Cardiac septum (tissue), 1 donor: ENCODE data around the gene SPEF2. TPM values are rescaled to one million over a fixed set of nuclear protein-coding genes. Genes with fewer than 3 reads are reported as not detected.

ENCODE experiments used
- DNase-seq: peaks from one replicate; pipeline ENCODE4 v3.0.0-alpha.2; 2020; ENCODE audit warnings: low spot score
- intact Hi-C: fragments of 100-400 bp; cut with DNase I; formaldehyde crosslinking; loops from one replicate; pipeline ENCODE4 v1.14.0; 2022
- total RNA-seq: library from RNA; stranded (reverse); fragmentation: NEBNext Ultra II Directional; extraction: Animal tissue kit (Norgen Biotek cat#: 25700); gene quantifications from one replicate; pipeline ENCODE4 v1.2.1, GENCODE V29; 2021
- donor health status: DM: no; HTN: no; CAD: no.

Gene SPEF2
- total RNA-seq, 1 donor from 2014 or later: 2.2 TPM

GRCh38 chr5:35810601-35811000 lies 192.9 kb downstream of the SPEF2 start:
- intact Hi-C loops: no loop called here
- no peak for DNase-seq

- no peak for DNase-seq
- intact Hi-C loops: no loop called here
Observed at GRCh38 chr5:35811108-35811741, 193.6 kb downstream of the SPEF2 start.

GRCh38 chr5:35813521-35813920 lies 195.9 kb downstream of the SPEF2 start:
- no peak for DNase-seq
- intact Hi-C loops: no loop called here

GRCh38 chr5:35815089-35815936 lies 197.7 kb downstream of the SPEF2 start:
- DNase-seq: no peak
- intact Hi-C loops: no loop called here

- intact Hi-C loops: no loop called here
- no peak for DNase-seq
Observed at GRCh38 chr5:35816881-35817521, 199.3 kb downstream of the SPEF2 start.

GRCh38 chr5:35819026-35819425 lies 201.4 kb downstream of the SPEF2 start:
- no peak for DNase-seq
- intact Hi-C loops: no loop called here

GRCh38 chr5:35819668-35820067 lies 202.0 kb downstream of the SPEF2 start:
- intact Hi-C loops: no loop called here

GRCh38 chr5:35820735-35821134 lies 203.1 kb downstream of the SPEF2 start:
- no peak for DNase-seq
- intact Hi-C loops: no loop called here

More at GRCh38 chr5:35819668-35820067, 202.0 kb downstream of the SPEF2 start:
- DNase-seq: no peak

GRCh38 chr5:35821513-35821912 lies 203.8 kb downstream of the SPEF2 start:
- no peak for DNase-seq
- intact Hi-C loops: no loop called here

- intact Hi-C loops: no loop called here
Observed at GRCh38 chr5:35822511-35822910, 204.8 kb downstream of the SPEF2 start.

GRCh38 chr5:35823347-35824098 lies 205.9 kb downstream of the SPEF2 start:
- DNase-seq: no peak
- intact Hi-C loops: no loop called here

More at GRCh38 chr5:35822511-35822910, 204.8 kb downstream of the SPEF2 start:
- no peak for DNase-seq

- intact Hi-C loops: no loop called here
- no peak for DNase-seq
Observed at GRCh38 chr5:35826056-35826455, 208.4 kb downstream of the SPEF2 start.

GRCh38 chr5:35826554-35826953 lies 208.9 kb downstream of the SPEF2 start:
- no peak for DNase-seq
- intact Hi-C loops: no loop called here

- no peak for DNase-seq
- intact Hi-C loops: no loop called here
Observed at GRCh38 chr5:35828082-35828598, 210.5 kb downstream of the SPEF2 start.

- no peak for DNase-seq
- intact Hi-C loops: no loop called here
Observed at GRCh38 chr5:35830587-35830986, 212.9 kb downstream of the SPEF2 start.

- intact Hi-C loops: no loop called here
- no peak for DNase-seq
Observed at GRCh38 chr5:35832762-35833161, 215.1 kb downstream of the SPEF2 start.

GRCh38 chr5:35833224-35833623 lies 215.6 kb downstream of the SPEF2 start:
- intact Hi-C loops: no loop called here
- no peak for DNase-seq

- intact Hi-C loops: no loop called here
- DNase-seq: no peak
Observed at GRCh38 chr5:35835796-35836742, 218.4 kb downstream of the SPEF2 start.
